Islet of Langerhans (tissue), 1 donor: ENCODE results near the gene PRAMEF4.
"Not testable (repeated sequence)": the region's sequence is repeated elsewhere in the genome, so short reads cannot be mapped to it uniquely, and the experiment has no call there.

Source experiments
- FAIRE-seq: peaks from one replicate; lab custom pipeline; 2011; peaks lifted over from hg19 to GRCh38; lab: Jason Lieb, UNC

Gene PRAMEF4

GRCh38 chr1:12886101-12886500 lies at the start of gene PRAMEF4:
TSS of gene PRAMEF4 (minus strand) at chr1:12886201. CDS start at chr1:12883394, 2,807 bp downstream.
- not testable (repeated sequence) for FAIRE-seq

- not testable (repeated sequence) for FAIRE-seq
Observed at GRCh38 chr1:12924368-12924767, 38.4 kb upstream of the PRAMEF4 start.

GRCh38 chr1:12921749-12922148 lies 35.7 kb upstream of the PRAMEF4 start:
- not testable (repeated sequence) for FAIRE-seq

GRCh38 chr1:12916310-12916709 lies 30.3 kb upstream of the PRAMEF4 start, which contains the start of gene PRAMEF7:
TSS of gene PRAMEF7 (plus strand) at chr1:12916610. CDS start at chr1:12917693, 1,083 bp downstream.
- FAIRE-seq: not testable (repeated sequence)

- FAIRE-seq: not testable (repeated sequence)
Observed at GRCh38 chr1:12903793-12904572, 18.0 kb upstream of the PRAMEF4 start.

- FAIRE-seq: not testable (repeated sequence)
Observed at GRCh38 chr1:12899186-12899585, 13.2 kb upstream of the PRAMEF4 start.

- not testable (repeated sequence) for FAIRE-seq
Observed at GRCh38 chr1:12898170-12898569, 12.2 kb upstream of the PRAMEF4 start, which contains the start of gene PRAMEF10. TSS of gene PRAMEF10 (minus strand) at chr1:12898270. CDS start at chr1:12895847, 2,423 bp downstream.

- not testable (repeated sequence) for FAIRE-seq
Observed at GRCh38 chr1:12878453-12878852, 7.5 kb downstream of the PRAMEF4 start.

- FAIRE-seq: not testable (repeated sequence)
Observed at GRCh38 chr1:12863131-12863880, 22.7 kb downstream of the PRAMEF4 start.

- not testable (repeated sequence) for FAIRE-seq
Observed at GRCh38 chr1:12856786-12857185, 29.2 kb downstream of the PRAMEF4 start, which contains the start of gene PRAMEF2. TSS of gene PRAMEF2 (plus strand) at chr1:12857086. CDS start at chr1:12859010, 1,924 bp downstream.

- no peak for FAIRE-seq
Observed at GRCh38 chr1:12851779-12852178, 34.2 kb downstream of the PRAMEF4 start.

GRCh38 chr1:12848620-12849019 lies 37.4 kb downstream of the PRAMEF4 start, which contains the start of gene HNRNPCL1:
TSS of gene HNRNPCL1 (minus strand) at chr1:12848720. CDS start at chr1:12848289, 431 bp downstream.
- FAIRE-seq: not testable (repeated sequence)

- not testable (repeated sequence) for FAIRE-seq
Observed at GRCh38 chr1:12833251-12833650, 52.8 kb downstream of the PRAMEF4 start.

- not testable (repeated sequence) for FAIRE-seq
Observed at GRCh38 chr1:12831310-12831709, 54.7 kb downstream of the PRAMEF4 start, which contains the start of gene PRAMEF11. TSS of gene PRAMEF11 (minus strand) at chr1:12831410. CDS start at chr1:12828789, 2,621 bp downstream.
